GM23338 (cell line): ENCODE results near the gene BEST4. TPM values are rescaled to one million over a fixed set of nuclear protein-coding genes. Genes with fewer than 3 reads are reported as not detected.

ENCODE experiments used
- ATAC-seq: fragments of 200-7000 bp; cut with Tn5 transposase; 3 replicates; pipeline ENCODE4 v1.9.1; 2020
- DNase-seq: peaks from one replicate; pipeline ENCODE4 v3.0.0-alpha.2; 2015; ENCODE audit warnings: low spot score
- H2AFZ ChIP-seq: fragments of 200-600 bp; sonication (generic); 2 replicates; pipeline ENCODE4 v1.8.0; 2016; ENCODE audit warnings: antibody characterized with exemption, mild to moderate bottlenecking, moderate library complexity
- H3F3A ChIP-seq: fragments of 200-600 bp; sonication (generic); replicated peaks from 2 replicates; pipeline ENCODE4 v1.8.0; 2017; ENCODE audit warnings: antibody characterized with exemption, mixed run types, low read depth
- H3K27ac ChIP-seq: fragments of 200-600 bp; sonication (generic); 2 replicates; pipeline ENCODE4 v1.6.1; 2016; ENCODE audit warnings: low read depth
- H3K27me3 ChIP-seq: fragments of 200-600 bp; sonication (generic); 2 replicates; pipeline ENCODE4 v1.8.0; 2016; ENCODE audit warnings: mild to moderate bottlenecking, mixed run types, moderate library complexity; ENCODE audit not compliant: insufficient read depth
- H3K36me3 ChIP-seq: fragments of 200-600 bp; sonication (generic); 2 replicates; pipeline ENCODE4 v1.8.0; 2016; ENCODE audit warnings: mild to moderate bottlenecking; ENCODE audit not compliant: insufficient read depth
- H3K4me1 ChIP-seq: fragments of 200-600 bp; sonication (generic); 2 replicates; pipeline ENCODE4 v1.8.0; 2016; ENCODE audit warnings: mild to moderate bottlenecking, moderate library complexity; ENCODE audit not compliant: insufficient read depth
- H3K4me2 ChIP-seq: fragments of 200-600 bp; sonication (generic); 2 replicates; pipeline ENCODE4 v1.7.1; 2017; ENCODE audit warnings: mixed run types
- H3K4me3 ChIP-seq: fragments of 200-600 bp; sonication (generic); 2 replicates; pipeline ENCODE4 v1.6.1; 2016; ENCODE audit warnings: mixed run types
- H3K79me2 ChIP-seq: fragments of 200-600 bp; sonication (generic); replicated peaks from 2 replicates; pipeline ENCODE4 v1.8.0; 2017; ENCODE audit warnings: mild to moderate bottlenecking; ENCODE audit not compliant: insufficient read depth
- H3K9me2 ChIP-seq: fragments of 200-600 bp; sonication (generic); 2 replicates; pipeline ENCODE4 v1.8.0; 2017; ENCODE audit not compliant: insufficient read depth
- H4K20me1 ChIP-seq: fragments of 200-600 bp; sonication (generic); replicated peaks from 2 replicates; pipeline ENCODE4 v1.8.0; 2017; ENCODE audit warnings: mild to moderate bottlenecking; ENCODE audit not compliant: insufficient read depth
- H3K27ac Mint-ChIP-seq: 2 replicates; pipeline ENCODE4 v1.8.0; 2020; ENCODE audit warnings: inconsistent platforms, mild to moderate bottlenecking, moderate library complexity, mixed read lengths
- H3K27me3 Mint-ChIP-seq: 3 replicates; pipeline ENCODE4 v1.8.0; 2022; ENCODE audit warnings: low read depth, mild to moderate bottlenecking, moderate library complexity, mixed read lengths, inconsistent platforms; ENCODE audit not compliant: insufficient read depth, poor library complexity
- H3K36me3 Mint-ChIP-seq: 3 replicates; pipeline ENCODE4 v1.8.0; 2021; ENCODE audit warnings: low read depth, mild to moderate bottlenecking, inconsistent platforms, moderate library complexity, mixed read lengths
- H3K4me1 Mint-ChIP-seq: 3 replicates; pipeline ENCODE4 v1.8.0; 2020; ENCODE audit warnings: mild to moderate bottlenecking, inconsistent platforms, mixed read lengths
- H3K4me3 Mint-ChIP-seq: 3 replicates; pipeline ENCODE4 v1.8.0; 2021; ENCODE audit warnings: moderate library complexity, mild to moderate bottlenecking, inconsistent platforms, mixed read lengths
- H3K9me3 Mint-ChIP-seq: 3 replicates; pipeline ENCODE4 v1.8.0; 2020; ENCODE audit warnings: moderate library complexity, mild to moderate bottlenecking, inconsistent platforms, mixed read lengths
- CREB1 ChIP-seq: fragments of 250-450 bp; sonication (Bioruptor Pico); IDR thresholded peaks from 2 replicates; pipeline ENCODE4 v1.5.0; 2020; ENCODE audit warnings: low read depth, mild to moderate bottlenecking, moderate library complexity
- CTCF ChIP-seq, 2 experiments: fragments of 200-600 bp in 1 of 2; sonication (generic) in 1 of 2; conservative IDR thresholded peaks; 2 replicates each; pipeline versions ENCODE4 v1.5.1 to v1.6.1; 2016 to 2017; ENCODE audit warnings: antibody characterized with exemption in 2 of 2, low read depth in 2 of 2, mild to moderate bottlenecking in 2 of 2, moderate library complexity in 1 of 2
- ETS1 ChIP-seq: IDR thresholded peaks from 2 replicates; pipeline ENCODE4 v1.6.1; 2016; ENCODE audit warnings: antibody characterized with exemption
- EZH2 ChIP-seq: fragments of 200-600 bp; sonication (generic); IDR thresholded peaks from one replicate; pipeline ENCODE4 v1.8.0; 2017; ENCODE audit warnings: antibody characterized with exemption, mild to moderate bottlenecking, low read depth; ENCODE audit not compliant: unreplicated experiment
- EZH2phosphoT487 ChIP-seq: fragments of 200-600 bp; sonication (generic); IDR thresholded peaks from one replicate; pipeline ENCODE4 v1.8.1; 2018; ENCODE audit warnings: antibody characterized with exemption; ENCODE audit not compliant: unreplicated experiment
- JUNB ChIP-seq: IDR thresholded peaks from one replicate; pipeline ENCODE4 v1.6.1; 2016; ENCODE audit warnings: antibody characterized with exemption; ENCODE audit not compliant: unreplicated experiment
- NANOG ChIP-seq: IDR thresholded peaks from 2 replicates; pipeline ENCODE4 v1.6.1; 2016; ENCODE audit warnings: antibody characterized with exemption, borderline replicate concordance
- POLR2AphosphoS5 ChIP-seq: IDR thresholded peaks from 2 replicates; pipeline ENCODE4 v1.6.1; 2016; ENCODE audit warnings: antibody characterized with exemption, low read depth
- REST ChIP-seq: IDR thresholded peaks from one replicate; pipeline ENCODE4 v1.6.1; 2018; ENCODE audit warnings: antibody characterized with exemption; ENCODE audit not compliant: unreplicated experiment
- STAT1 ChIP-seq: IDR thresholded peaks from one replicate; pipeline ENCODE4 v1.6.1; 2016; ENCODE audit warnings: antibody characterized with exemption; ENCODE audit not compliant: unreplicated experiment
- ZNF114 ChIP-seq: fragments of 250-450 bp; sonication (Bioruptor Pico); IDR thresholded peaks from 2 replicates; pipeline ENCODE4 v1.5.0; 2020; ENCODE audit warnings: mild to moderate bottlenecking, moderate library complexity
- ZNF331 ChIP-seq: fragments of 250-450 bp; sonication (Bioruptor Pico); IDR thresholded peaks from 2 replicates; pipeline ENCODE4 v1.5.0; 2020; ENCODE audit warnings: low read depth, mild to moderate bottlenecking, moderate library complexity
- ZNF462 ChIP-seq: fragments of 250-450 bp; sonication (Bioruptor Pico); IDR thresholded peaks from 2 replicates; pipeline ENCODE4 v1.5.0; 2020; ENCODE audit warnings: mild to moderate bottlenecking, moderate library complexity
- polyA plus RNA-seq: library from polyadenylated mRNA; unstranded; fragments of >200 nt; fragmentation: Nextera tagmentation; extraction: Ambion mirVana; gene quantifications from 2 replicates; pipeline ENCODE4 v1.2.1, GENCODE V29; 2016
- total RNA-seq: library from RNA; depleted of rRNA; stranded (reverse); fragments of >200 nt; shearing (Covaris generic); gene quantifications from 2 replicates; pipeline ENCODE4 v1.2.3, GENCODE V29; 2014

BEST4 gene
- total and polyA plus RNA-seq, 2 experiments from 2014 or later, result 0.63 to 1.6 TPM

- Histone ChIP-seq H3K4me3 (no peak overlapping the region), H3K4me2 (no peak overlapping the region), H4K20me1 (no peaks in the 10 kb centered on the region), H3K27ac (no peak overlapping the region), H3F3A (peaks cover 13% of the 10 kb centered on the region; the same call in 1 of the 2 replicates), H3K79me2 (0 out of 2 replicates have a peak, but pooled peaks cover 3% of the 10 kb centered on the region), H3K9me2 (no peaks in the 10 kb centered on the region), H3K36me3 (no peaks in the 10 kb centered on the region; the same call in 1 of the 2 replicates), H3K4me1 (peaks cover 28% of the 10 kb centered on the region), H3K27me3 (no peaks in the 10 kb centered on the region), H2AFZ (no peak overlapping the region)
- no peak overlapping the region; the same call in 1 of the 2 replicates for H3K27ac Mint-ChIP-seq
- peaks cover 27% of the 10 kb centered on the region for H3K4me1 Mint-ChIP-seq
- H3K4me3 Mint-ChIP-seq, result no peak overlapping the region
- no peaks in the 10 kb centered on the region for H3K9me3 Mint-ChIP-seq
- TF ChIP-seq ZNF462 (CRISPR knock-in tag), result no peak
- no peak for TF ChIP-seq ZNF331 (CRISPR knock-in tag)
- TF ChIP-seq STAT1, result no peak
- TF ChIP-seq ZNF114 (CRISPR knock-in tag), result no peak
- no peak for TF ChIP-seq JUNB
- TF ChIP-seq EZH2, result no peak
- TF ChIP-seq REST, result no peak
- TF ChIP-seq ETS1, result no peak
- TF ChIP-seq POLR2AphosphoS5, result no peak
- TF ChIP-seq NANOG, result no peak
- TF ChIP-seq CTCF (conservative IDR thresholded peaks at IDR 0.05; ENCODE audit: low read depth in 2 of 2), result no peak
- no peak for TF ChIP-seq CREB1
- no peak for TF ChIP-seq EZH2phosphoT487
- DNase-seq, result no peak
- H3K36me3 Mint-ChIP-seq, result peaks cover 41% of the 10 kb centered on the region
- peaks cover 17% of the 10 kb centered on the region for H3K27me3 Mint-ChIP-seq
- ATAC-seq, result no peak
These were observed 15.5 kb upstream of the BEST4 start for GRCh38 chr1:44803312-44804095.
